Colonic mucosa (tissue), 4 donors: ENCODE measurements around the gene ERICH2. TPM values are rescaled to one million over a fixed set of nuclear protein-coding genes. Genes with fewer than 3 reads are reported as not detected.
"Not testable (repeated sequence)": the region's sequence is repeated elsewhere in the genome, so short reads cannot be mapped to it uniquely, and the experiment has no call there.

Source experiments
- DNase-seq: peaks from one replicate; pipeline ENCODE4 v3.0.0-alpha.2; 2020
- H3K27ac ChIP-seq: fragments of 200-600 bp; one replicate; pipeline ENCODE4 v1.8.0; 2021
- H3K27me3 ChIP-seq: fragments of 200-600 bp; one replicate; pipeline ENCODE4 v1.8.0; 2021
- H3K36me3 ChIP-seq: fragments of 200-600 bp; one replicate; pipeline ENCODE4 v1.8.0; 2021
- H3K4me1 ChIP-seq: fragments of 200-600 bp; one replicate; pipeline ENCODE4 v1.8.0; 2021; ENCODE audit warnings: mild to moderate bottlenecking
- H3K4me3 ChIP-seq: fragments of 200-600 bp; one replicate; pipeline ENCODE4 v1.8.0; 2021
- H3K9ac ChIP-seq, 2 donors: one replicate each; pipeline ENCODE4 v1.7.0; 2013; ENCODE audit warnings: control low read depth in 2 of 2, low read depth in 2 of 2, low read length in 2 of 2
- H3K9me3 ChIP-seq: fragments of 200-600 bp; one replicate; pipeline ENCODE4 v1.8.0; 2021
- CTCF ChIP-seq: fragments of 200-600 bp; IDR thresholded peaks from one replicate; pipeline ENCODE4 v1.8.0; 2022; ENCODE audit warnings: antibody characterized with exemption, mild to moderate bottlenecking
- intact Hi-C: fragments of 100-400 bp; cut with DNase I; formaldehyde crosslinking; loops from one replicate; pipeline ENCODE4 v1.14.1; 2022
- total RNA-seq, 2 donors: library from RNA; stranded (reverse); fragmentation: NEBNext Ultra II Directional in 1 of 2; extraction: Animal tissue kit (Norgen Biotek cat#: 25700) in 1 of 2; gene quantifications; one replicate each; pipeline ENCODE4 v1.2.1, GENCODE V29; 2021
- donor health status: healthy.
- donor health status: DM: no; HTN: no; CAD: no.
- donor health status: DM: no; HTN: no; CAD: no.

The ERICH2 gene
- total RNA-seq, 2 donors from 2014 or later: not detected

- Histone ChIP-seq H3K36me3 (no peaks in the 10 kb centered on the region), H3K27me3 (no peaks in the 10 kb centered on the region), H3K4me1 (no peaks in the 10 kb centered on the region), H3K9ac (no peak overlapping the region), H3K27ac (no peak overlapping the region), H3K4me3 (no peak overlapping the region), H3K9me3 (no peaks in the 10 kb centered on the region)
- no peak for DNase-seq
- intact Hi-C loops: no loop called here
- TF ChIP-seq CTCF: no peak
Observed at GRCh38 chr2:170745305-170745704, 24.9 kb upstream of the ERICH2 start.

GRCh38 chr2:170747921-170748320 is 22.3 kb upstream of the ERICH2 start:
- Histone ChIP-seq H3K9ac (no peak overlapping the region), H3K4me1 (no peaks in the 10 kb centered on the region), H3K9me3 (no peaks in the 10 kb centered on the region), H3K4me3 (no peak overlapping the region), H3K27ac (no peak overlapping the region), H3K27me3 (no peaks in the 10 kb centered on the region), H3K36me3 (no peaks in the 10 kb centered on the region)
- intact Hi-C loops: no loop called here
- TF ChIP-seq CTCF: no peak
- no peak for DNase-seq

GRCh38 chr2:170751555-170751954 is 18.6 kb upstream of the ERICH2 start:
- H3K27ac ChIP-seq, H3K4me3 ChIP-seq, DNase-seq, H3K36me3 ChIP-seq, H3K9ac ChIP-seq, H3K27me3 ChIP-seq, H3K4me1 ChIP-seq, H3K9me3 ChIP-seq, intact Hi-C loops: not testable (repeated sequence)

GRCh38 chr2:170761572-170761971 is 8.6 kb upstream of the ERICH2 start:
- Histone ChIP-seq H3K9ac (no peak overlapping the region), H3K4me3 (no peak overlapping the region), H3K4me1 (no peaks in the 10 kb centered on the region), H3K9me3 (no peaks in the 10 kb centered on the region), H3K36me3 (no peaks in the 10 kb centered on the region), H3K27ac (no peak overlapping the region), H3K27me3 (no peaks in the 10 kb centered on the region)
- DNase-seq: no peak
- no peak for TF ChIP-seq CTCF
- intact Hi-C loops: no loop called here

GRCh38 chr2:170762760-170763159 is 7.4 kb upstream of the ERICH2 start:
- no peak for DNase-seq
- Histone ChIP-seq H3K4me1 (no peaks in the 10 kb centered on the region), H3K9ac (no peak overlapping the region), H3K4me3 (no peak overlapping the region), H3K36me3 (no peaks in the 10 kb centered on the region), H3K27ac (no peak overlapping the region), H3K27me3 (no peaks in the 10 kb centered on the region), H3K9me3 (no peaks in the 10 kb centered on the region)
- no peak for TF ChIP-seq CTCF
- intact Hi-C loops: no loop called here

GRCh38 chr2:170763232-170763631 is 6.9 kb upstream of the ERICH2 start:
- Histone ChIP-seq H3K36me3 (no peaks in the 10 kb centered on the region), H3K27ac (no peak overlapping the region), H3K9me3 (no peaks in the 10 kb centered on the region), H3K27me3 (no peaks in the 10 kb centered on the region), H3K4me3 (no peak overlapping the region), H3K9ac (no peak overlapping the region), H3K4me1 (no peaks in the 10 kb centered on the region)
- no peak for TF ChIP-seq CTCF
- no peak for DNase-seq
- intact Hi-C loops: no loop called here
